HL-60 (cell line): ENCODE measurements around the gene FYN.

ENCODE experiments used
- DNase-seq, 2 experiments: peaks; one replicate each; pipeline ENCODE4 v3.0.0-alpha.2; 2010 to 2020; ENCODE audit warnings: low read depth in 1 of 2, low spot score in 1 of 2
- H3K27ac ChIP-seq: fragments of 250-450 bp; sonication (Bioruptor Pico); replicated peaks from 2 replicates; pipeline ENCODE4 v1.5.1; 2020; ENCODE audit warnings: mild to moderate bottlenecking, moderate library complexity
- H3K27me3 ChIP-seq: fragments of 250-450 bp; sonication (Bioruptor Pico); 2 replicates; pipeline ENCODE4 v1.5.1; 2021; ENCODE audit warnings: mild to moderate bottlenecking, moderate library complexity; ENCODE audit not compliant: insufficient read depth, poor library complexity, severe bottlenecking
- H3K4me3 ChIP-seq: replicated peaks from 2 replicates; pipeline ENCODE4 v1.5.1; 2011; ENCODE audit warnings: mild to moderate bottlenecking, control low read depth, low read length; ENCODE audit not compliant: insufficient read depth
- CTCF ChIP-seq: IDR thresholded peaks from one replicate; pipeline ENCODE4 v1.5.1; 2011; ENCODE audit warnings: low read length, control low read depth, inconsistent platforms; ENCODE audit not compliant: insufficient read depth
- GABPA ChIP-seq: IDR thresholded peaks from 2 replicates; pipeline ENCODE4 v1.6.1; 2012; ENCODE audit warnings: low read depth
- POLR2AphosphoS5 ChIP-seq: IDR thresholded peaks from 2 replicates; pipeline ENCODE4 v1.6.1; 2012; ENCODE audit warnings: low read depth
- REST ChIP-seq: IDR thresholded peaks from 2 replicates; pipeline ENCODE4 v1.6.1; 2012; ENCODE audit warnings: low read depth; ENCODE audit not compliant: insufficient replicate concordance
- SPI1 ChIP-seq: IDR thresholded peaks from 2 replicates; pipeline ENCODE4 v1.6.1; 2012; ENCODE audit warnings: low read depth, mild to moderate bottlenecking, borderline replicate concordance

Gene FYN

GRCh38 chr6:111782192-111782809, 91.0 kb downstream of the FYN start:
- TF ChIP-seq CTCF (no peak), REST (no peak), GABPA (no peak), POLR2AphosphoS5 (no peak)
- Histone ChIP-seq H3K27me3 (no peaks in the 10 kb centered on the region), H3K4me3 (no peak overlapping the region), H3K27ac (no peak overlapping the region)
- no peak for DNase-seq

- Histone ChIP-seq H3K27me3 (no peaks in the 10 kb centered on the region), H3K4me3 (no peak overlapping the region), H3K27ac (no peak overlapping the region)
- TF ChIP-seq REST (no peak), GABPA (no peak), SPI1 (no peak), CTCF (no peak), POLR2AphosphoS5 (no peak)
- DNase-seq = no peak
Measured at GRCh38 chr6:111781041-111781708, 92.1 kb downstream of the FYN start.

GRCh38 chr6:111780393-111780792, 92.9 kb downstream of the FYN start:
- no peaks in the 10 kb centered on the region for H3K27me3 ChIP-seq
- DNase-seq = no peak
- no peak overlapping the region for H3K4me3 ChIP-seq
- TF ChIP-seq POLR2AphosphoS5 = no peak
- TF ChIP-seq CTCF = no peak
- TF ChIP-seq SPI1 = no peak
- TF ChIP-seq GABPA = no peak
- TF ChIP-seq REST = no peak
- no peak overlapping the region for H3K27ac ChIP-seq
